CD4-positive, alpha-beta T cell (primary cell): ENCODE results near the gene IPCEF1. TPM values are rescaled to one million over a fixed set of nuclear protein-coding genes. Genes with fewer than 3 reads are reported as not detected.

ENCODE experiments used
- ATAC-seq: fragments of 200-7000 bp; cut with Tn5 transposase; one replicate; pipeline ENCODE4 v1.10.0; 2022; ENCODE audit warnings: mild to moderate bottlenecking; ENCODE audit not compliant: poor library complexity
- CTCF ChIA-PET: fragments of 350-600 bp; sonication (Branson Sonifier 250); formaldehyde crosslinking; loops from one replicate; lab custom pipeline; 2021; ENCODE audit warnings: antibody characterized with exemption, inconsistent platforms; lab: Charles Lee
- POLR2A ChIA-PET: fragments of 350-600 bp; sonication (Branson Sonifier 250); formaldehyde crosslinking; loops from one replicate; lab custom pipeline; 2021; ENCODE audit warnings: antibody characterized with exemption, inconsistent platforms; lab: Charles Lee
- DNase-seq, 14 experiments: peaks; one replicate each; pipeline ENCODE4 v3.0.0-alpha.2; 2013 to 2020; ENCODE audit warnings: mixed read lengths in 2 of 14
- H3K27ac ChIP-seq, 2 donors: one replicate each; pipeline versions ENCODE4 v1.5.1 to v1.7.0; 2013; ENCODE audit warnings: low read length in 2 of 2, low read depth in 1 of 2, mild to moderate bottlenecking in 1 of 2
- H3K27me3 ChIP-seq, 2 experiments: 1 replicate in 1 of 2; 2 replicates in 1 of 2; pipeline versions ENCODE4 v1.6.1 to v1.7.0; 2013; ENCODE audit warnings: low read length in 2 of 2, control low read depth in 1 of 2, mild to moderate bottlenecking in 1 of 2, moderate library complexity in 1 of 2; ENCODE audit not compliant: insufficient read depth in 2 of 2, control insufficient read depth in 1 of 2
- H3K36me3 ChIP-seq: one replicate; pipeline ENCODE4 v1.6.1; 2013; ENCODE audit warnings: low read length, control low read depth; ENCODE audit not compliant: insufficient read depth
- H3K4me1 ChIP-seq: one replicate; pipeline ENCODE4 v1.6.1; 2013; ENCODE audit warnings: low read length, control low read depth; ENCODE audit not compliant: insufficient read depth
- H3K4me3 ChIP-seq: one replicate; pipeline ENCODE4 v1.5.1; 2013; ENCODE audit warnings: mild to moderate bottlenecking, low read length, moderate library complexity
- H3K9me3 ChIP-seq, 2 experiments: 1 replicate in 1 of 2; 2 replicates in 1 of 2; pipeline versions ENCODE4 v1.6.1 to v1.7.0; 2013; ENCODE audit warnings: low read length in 2 of 2, mild to moderate bottlenecking in 2 of 2, control low read depth in 1 of 2, moderate library complexity in 1 of 2; ENCODE audit not compliant: control insufficient read depth in 1 of 2, insufficient read depth in 1 of 2
- H3K27ac Mint-ChIP-seq: one replicate; pipeline ENCODE4 v1.8.0; 2020; ENCODE audit warnings: mixed read lengths
- H3K27me3 Mint-ChIP-seq: one replicate; pipeline ENCODE4 v1.8.0; 2021; ENCODE audit warnings: mixed read lengths
- H3K36me3 Mint-ChIP-seq: one replicate; pipeline ENCODE4 v1.8.0; 2021; ENCODE audit warnings: low read depth, mixed read lengths
- H3K4me1 Mint-ChIP-seq: one replicate; pipeline ENCODE4 v1.8.0; 2021; ENCODE audit warnings: low read depth, mixed read lengths
- H3K4me3 Mint-ChIP-seq: one replicate; pipeline ENCODE4 v1.8.0; 2020; ENCODE audit warnings: mild to moderate bottlenecking, mixed read lengths
- H3K9me3 Mint-ChIP-seq: one replicate; pipeline ENCODE4 v1.8.0; 2020; ENCODE audit warnings: mixed read lengths
- intact Hi-C, 2 experiments: fragments of 100-400 bp; cut with DNase I in 1 of 2; cut with micrococcal nuclease in 1 of 2; formaldehyde crosslinking; loops; one replicate each; pipeline versions ENCODE4 v1.15.1 to v1.9.0; 2023 to 2025; cut with DNase I, micrococcal nuclease
- total RNA-seq, 174 experiments: library from RNA in 2 of 174; stranded (reverse) in 2 of 174; gene quantifications; one replicate each; pipeline ENCODE4 v1.2.3 and lab custom pipeline; 2021 to 2026
- TF ChIP-seq, protein P1 (sequence below): fragments of 200-600 bp; IDR thresholded peaks from one replicate; pipeline ENCODE4 v1.8.0; 2022; ENCODE audit warnings: antibody characterized with exemption, mild to moderate bottlenecking

The IPCEF1 gene
- total RNA-seq, 2 experiments from 2014 or later = 92.4 to 96.8 TPM

DNA sequence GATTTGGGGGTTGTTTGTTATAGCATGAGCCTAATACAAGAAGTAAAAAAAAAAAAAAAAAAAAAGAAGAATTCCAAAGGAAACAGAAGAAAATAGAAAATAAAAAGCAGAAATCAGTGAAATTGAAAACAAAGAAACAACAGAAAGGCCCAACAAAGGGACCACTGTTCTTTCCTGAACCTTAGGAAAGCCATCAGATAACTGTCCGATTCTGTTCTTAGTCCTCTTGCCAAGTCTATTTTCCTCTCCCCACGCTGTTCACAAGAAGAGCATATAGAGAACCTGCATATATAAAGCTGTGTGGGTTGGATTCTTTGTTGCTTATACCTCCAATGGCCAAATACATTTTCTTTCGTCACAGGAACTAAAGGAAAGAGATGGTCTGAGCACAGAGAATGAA lies 38.0 kb upstream of the IPCEF1 start:
- Mint-ChIP-seq H3K4me1 (no peaks in the 10 kb centered on the region), H3K4me3 (no peak overlapping the region), H3K27ac (no peak overlapping the region), H3K27me3 (peaks cover 4% of the 10 kb centered on the region), H3K9me3 (no peaks in the 10 kb centered on the region), H3K36me3 (no peaks in the 10 kb centered on the region)
- TF ChIP-seq, protein P1, sequence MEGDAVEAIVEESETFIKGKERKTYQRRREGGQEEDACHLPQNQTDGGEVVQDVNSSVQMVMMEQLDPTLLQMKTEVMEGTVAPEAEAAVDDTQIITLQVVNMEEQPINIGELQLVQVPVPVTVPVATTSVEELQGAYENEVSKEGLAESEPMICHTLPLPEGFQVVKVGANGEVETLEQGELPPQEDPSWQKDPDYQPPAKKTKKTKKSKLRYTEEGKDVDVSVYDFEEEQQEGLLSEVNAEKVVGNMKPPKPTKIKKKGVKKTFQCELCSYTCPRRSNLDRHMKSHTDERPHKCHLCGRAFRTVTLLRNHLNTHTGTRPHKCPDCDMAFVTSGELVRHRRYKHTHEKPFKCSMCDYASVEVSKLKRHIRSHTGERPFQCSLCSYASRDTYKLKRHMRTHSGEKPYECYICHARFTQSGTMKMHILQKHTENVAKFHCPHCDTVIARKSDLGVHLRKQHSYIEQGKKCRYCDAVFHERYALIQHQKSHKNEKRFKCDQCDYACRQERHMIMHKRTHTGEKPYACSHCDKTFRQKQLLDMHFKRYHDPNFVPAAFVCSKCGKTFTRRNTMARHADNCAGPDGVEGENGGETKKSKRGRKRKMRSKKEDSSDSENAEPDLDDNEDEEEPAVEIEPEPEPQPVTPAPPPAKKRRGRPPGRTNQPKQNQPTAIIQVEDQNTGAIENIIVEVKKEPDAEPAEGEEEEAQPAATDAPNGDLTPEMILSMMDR = no peak
- ATAC-seq (no peak), DNase-seq (no peak)
- Histone ChIP-seq H3K36me3 (no peaks in the 10 kb centered on the region), H3K27me3 (no peaks in the 10 kb centered on the region), H3K4me3 (no peak overlapping the region), H3K9me3 (peaks cover 0 to 6% of the 10 kb centered on the region in 2 experiments), H3K4me1 (no peaks in the 10 kb centered on the region), H3K27ac (no peak overlapping the region)
- CTCF ChIA-PET = no interaction called here
- intact Hi-C loops = no loop called here
- POLR2A ChIA-PET = no interaction called here

DNA sequence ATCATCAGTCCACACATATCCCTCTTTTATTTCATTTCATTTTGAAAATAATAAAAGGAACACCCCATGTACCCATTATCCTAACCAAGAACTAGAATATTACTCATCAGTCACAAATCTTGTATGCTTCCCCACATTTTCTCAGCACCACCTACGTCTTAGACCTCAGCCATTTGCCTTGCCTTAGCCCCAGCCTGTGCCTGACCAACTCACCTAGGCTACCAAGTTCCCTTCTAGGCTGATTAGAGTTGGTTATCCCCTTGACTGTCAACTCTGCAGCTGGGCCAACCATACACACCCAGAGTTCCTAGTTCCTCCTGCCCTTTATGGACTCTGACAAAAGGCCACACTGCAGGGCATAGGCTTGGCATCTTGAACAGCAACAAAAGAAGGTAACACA lies 33.4 kb upstream of the IPCEF1 start:
- intact Hi-C loops = no loop called here
- Histone ChIP-seq H3K9me3 (peaks cover 0 to 6% of the 10 kb centered on the region in 2 experiments), H3K27me3 (no peaks in the 10 kb centered on the region), H3K36me3 (no peaks in the 10 kb centered on the region), H3K4me1 (no peaks in the 10 kb centered on the region), H3K4me3 (no peak overlapping the region), H3K27ac (no peak overlapping the region)
- Mint-ChIP-seq H3K27me3 (peaks cover 22% of the 10 kb centered on the region), H3K27ac (no peak overlapping the region), H3K36me3 (no peaks in the 10 kb centered on the region), H3K4me3 (no peak overlapping the region), H3K9me3 (peaks cover 3% of the 10 kb centered on the region), H3K4me1 (no peaks in the 10 kb centered on the region)
- DNase-seq = no peak
- TF ChIP-seq, protein P1 = no peak
- ChIA-PET CTCF (no interaction called here), POLR2A (no interaction called here)
- ATAC-seq = no peak

GRCh38 chr6:154388803-154389202 lies 32.2 kb upstream of the IPCEF1 start:
- CTCF ChIA-PET = no interaction called here
- Mint-ChIP-seq H3K27ac (no peak overlapping the region), H3K27me3 (peaks cover 23% of the 10 kb centered on the region), H3K36me3 (no peaks in the 10 kb centered on the region), H3K4me1 (no peaks in the 10 kb centered on the region), H3K4me3 (no peak overlapping the region), H3K9me3 (peaks cover 3% of the 10 kb centered on the region)
- H3K4me3 ChIP-seq = no peak overlapping the region
- H3K36me3 ChIP-seq = no peaks in the 10 kb centered on the region
- H3K4me1 ChIP-seq = no peaks in the 10 kb centered on the region
- no peak for ATAC-seq
- intact Hi-C loops = no loop called here
- H3K27me3 ChIP-seq = no peaks in the 10 kb centered on the region
- TF ChIP-seq, protein P1 = no peak
- POLR2A ChIA-PET = no interaction called here
- DNase-seq = no peak
- H3K9me3 ChIP-seq = peaks cover 0 to 6% of the 10 kb centered on the region in 2 experiments
- no peak overlapping the region for H3K27ac ChIP-seq
